ENCODE results near the gene AGMAT. TPM values are rescaled to one million over a fixed set of nuclear protein-coding genes. Genes with fewer than 3 reads are reported as not detected.
A peak's percentile ranks its signal among the peaks of the same experiment; 100 is the strongest.

The AGMAT gene
- total and polyA plus RNA-seq, 2 of the 13 experiments (the other 11 are each of a cell fraction or from before 2014, with no cell fraction given): 59.1 to 174 TPM

- TF ChIP-seq KMT2B (CRISPR knock-in tag; IDR thresholded peaks at IDR 0.05) (peak; percentile 66), FOXA3 (CRISPR knock-in tag; IDR thresholded peaks at IDR 0.05) (peak; percentile 97), ZBTB21 (CRISPR knock-in tag; IDR thresholded peaks at IDR 0.05) (0 out of 2 replicates have a peak, but pooled peaks have one; percentile 34), SIN3B (IDR thresholded peaks at IDR 0.05; ENCODE audit: low read length) (no peak), SRSF1 (optimal IDR thresholded peaks at IDR 0.05; ENCODE audit: low read depth, low read length) (no peak), ZNF335 (CRISPR knock-in tag; IDR thresholded peaks at IDR 0.05) (peak; percentile 67; the same call in 1 of the 2 replicates), NONO (IDR thresholded peaks at IDR 0.05) (no peak), NONO (CRISPR knock-in tag; conservative IDR thresholded peaks at IDR 0.05) (0 out of 2 replicates have a peak, but pooled peaks have one; percentile 49), ZNF460 (CRISPR knock-in tag; IDR thresholded peaks at IDR 0.05; ENCODE audit: borderline replicate concordance) (peak; percentile 97), ZNF747 (CRISPR knock-in tag; IDR thresholded peaks at IDR 0.05; ENCODE audit: borderline replicate concordance) (0 out of 2 replicates have a peak, but pooled peaks have one; percentile 39), REST (IDR thresholded peaks at IDR 0.05; ENCODE audit: borderline replicate concordance in 1 of 2, low read depth in 1 of 2, low read length in 2 of 2) (peak in 1 of 2 experiments; percentile 23; a peak in 1 of 4 replicates), ZNF24 (IDR thresholded peaks at IDR 0.05) (0 out of 2 replicates have a peak, but pooled peaks have one; percentile 54), MTA3 (CRISPR knock-in tag; IDR thresholded peaks at IDR 0.05) (no peak), ZNF704 (CRISPR knock-in tag; IDR thresholded peaks at IDR 0.05; ENCODE audit: borderline replicate concordance) (peak; percentile 30; the same call in 1 of the 2 replicates), ZBTB33 (CRISPR knock-in tag; IDR thresholded peaks at IDR 0.05) (no peak), ZNF496 (CRISPR knock-in tag; IDR thresholded peaks at IDR 0.05; ENCODE audit: insufficient replicate concordance) (no peak), ZBTB38 (CRISPR knock-in tag; IDR thresholded peaks at IDR 0.05) (no peak)
Observed at GRCh38 chr1:15618655-15619525, 34.0 kb upstream of the AGMAT start (continued).
